H1 (cell line): ENCODE measurements around the gene PTPRCAP. TPM values are rescaled to one million over a fixed set of nuclear protein-coding genes. Genes with fewer than 3 reads are reported as not detected.

Experiments
- JUND ChIP-seq: IDR thresholded peaks from 2 replicates; pipeline ENCODE4 v1.6.1; 2011; ENCODE audit warnings: mild to moderate bottlenecking, improper control_type of control experiment, low read length
- MAFK ChIP-seq: IDR thresholded peaks from 2 replicates; pipeline ENCODE4 v1.6.1; 2012; ENCODE audit warnings: low read depth, mild to moderate bottlenecking, improper control_type of control experiment, low read length
- POLR2AphosphoS5 ChIP-seq: IDR thresholded peaks from 2 replicates; pipeline ENCODE4 v1.6.1; 2011; ENCODE audit warnings: low read depth, low read length
- POU5F1 ChIP-seq: IDR thresholded peaks from 2 replicates; pipeline ENCODE4 v1.6.1; 2011; ENCODE audit warnings: low read depth, mild to moderate bottlenecking, low read length, moderate library complexity
- RBBP5 ChIP-seq: IDR thresholded peaks from 2 replicates; pipeline ENCODE4 v1.7.1; 2012; ENCODE audit warnings: low read depth, mild to moderate bottlenecking, inconsistent platforms, low read length, moderate library complexity, borderline replicate concordance
- RNF2 ChIP-seq: fragments of 200-900, 300-1000 bp; sonication (generic); IDR thresholded peaks from 2 replicates; pipeline ENCODE4 v1.7.1; 2016; ENCODE audit warnings: borderline replicate concordance, low read depth, mild to moderate bottlenecking, antibody characterized with exemption, low read length; ENCODE audit not compliant: poor library complexity, severe bottlenecking; ENCODE audit errors: missing control alignments
- SRF ChIP-seq: IDR thresholded peaks from 2 replicates; pipeline ENCODE4 v1.6.1; 2011; ENCODE audit warnings: mild to moderate bottlenecking, low read depth, low read length, moderate library complexity
- TCF12 ChIP-seq: IDR thresholded peaks from 2 replicates; pipeline ENCODE4 v1.6.1; 2011; ENCODE audit warnings: low read depth, mild to moderate bottlenecking, low read length
- polyA plus RNA-seq, 7 experiments: library from polyadenylated mRNA; depleted of rRNA in 3 of 7; stranded (reverse) in 5 of 7; unstranded in 2 of 7; fragments of >200 nt in 5 of 7; fragments of 200-250 nt in 2 of 7; gene quantifications; 1 replicate in 5 of 7; 2 replicates in 1 of 7; 4 replicates in 1 of 7; pipeline versions ENCODE4 v1.2.1 to v1.2.3, GENCODE V29; 2011 to 2013; ENCODE audit warnings: missing spikeins in 2 of 7, mixed read lengths in 2 of 7
- total RNA-seq: library from RNA; stranded (reverse); fragmentation: NEBNext Ultra II Directional; extraction: Animal tissue kit (Norgen Biotek cat#: 25700); gene quantifications from 2 replicates; pipeline ENCODE4 v1.2.1, GENCODE V29; 2021
- TF ChIP-seq, protein P1 (sequence below), 3 experiments: IDR thresholded peaks; 1 replicate in 2 of 3; 2 replicates in 1 of 3; pipeline versions ENCODE4 v1.5.1 to v1.6.1; 2011; ENCODE audit warnings: low read length in 3 of 3, mild to moderate bottlenecking in 3 of 3, inconsistent platforms in 2 of 3, low read depth in 1 of 3, moderate library complexity in 1 of 3; ENCODE audit not compliant: insufficient read depth in 1 of 3; ENCODE audit errors: control extremely low read depth in 1 of 3
- TF ChIP-seq, protein P2 (sequence below): IDR thresholded peaks from 2 replicates; pipeline ENCODE4 v1.6.1; 2012; ENCODE audit warnings: inconsistent platforms
- TF ChIP-seq, protein P3 (sequence below): IDR thresholded peaks from 2 replicates; pipeline ENCODE4 v1.6.1; 2011; ENCODE audit warnings: low read length, improper control_type of control experiment

PTPRCAP gene
- total and polyA plus RNA-seq, 2 of the 8 experiments (the other 6 are each of a cell fraction or from before 2014, with no cell fraction given), result 0.78 to 6.7 TPM

DNA sequence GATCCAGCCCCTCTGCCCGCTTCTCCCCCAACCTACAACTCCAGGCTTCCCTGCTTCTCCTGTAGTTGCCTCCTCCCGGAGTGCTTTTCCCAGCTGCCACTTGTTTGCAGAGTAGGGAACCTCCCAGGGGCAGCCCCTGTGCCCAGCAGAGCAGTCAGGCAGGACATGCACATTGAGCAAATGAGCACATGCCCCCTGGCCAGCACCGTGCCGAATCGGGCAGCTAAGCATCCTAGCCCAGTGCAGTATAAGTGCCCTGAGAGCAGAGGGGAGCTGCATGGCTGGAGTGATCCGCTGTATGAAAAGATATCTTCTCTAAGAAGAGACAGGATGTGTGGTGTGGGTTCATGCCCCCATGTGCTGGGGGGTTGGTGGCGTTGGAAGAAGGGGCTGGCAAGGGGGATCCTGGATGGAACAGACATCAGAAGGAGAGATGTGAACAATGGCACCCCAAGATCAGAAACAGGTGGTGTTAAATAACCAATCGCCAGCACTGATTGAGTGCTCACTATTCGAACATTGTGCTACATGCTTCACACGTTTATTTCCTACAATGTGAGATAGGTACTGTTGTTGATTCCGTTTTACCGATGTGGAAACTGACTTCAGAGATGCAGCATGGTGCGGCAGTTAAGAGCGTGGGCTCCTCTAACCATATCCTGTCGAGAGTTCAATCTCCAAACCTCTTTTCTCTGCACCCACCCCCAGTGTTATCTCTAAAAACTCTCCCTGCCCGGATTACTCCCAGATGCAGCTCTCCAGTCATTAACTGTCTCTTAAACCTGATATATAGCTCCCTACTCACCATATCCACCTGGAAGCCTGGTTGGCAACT lies 46.6 kb upstream of the PTPRCAP start (continued):
- TF ChIP-seq, protein P1, sequence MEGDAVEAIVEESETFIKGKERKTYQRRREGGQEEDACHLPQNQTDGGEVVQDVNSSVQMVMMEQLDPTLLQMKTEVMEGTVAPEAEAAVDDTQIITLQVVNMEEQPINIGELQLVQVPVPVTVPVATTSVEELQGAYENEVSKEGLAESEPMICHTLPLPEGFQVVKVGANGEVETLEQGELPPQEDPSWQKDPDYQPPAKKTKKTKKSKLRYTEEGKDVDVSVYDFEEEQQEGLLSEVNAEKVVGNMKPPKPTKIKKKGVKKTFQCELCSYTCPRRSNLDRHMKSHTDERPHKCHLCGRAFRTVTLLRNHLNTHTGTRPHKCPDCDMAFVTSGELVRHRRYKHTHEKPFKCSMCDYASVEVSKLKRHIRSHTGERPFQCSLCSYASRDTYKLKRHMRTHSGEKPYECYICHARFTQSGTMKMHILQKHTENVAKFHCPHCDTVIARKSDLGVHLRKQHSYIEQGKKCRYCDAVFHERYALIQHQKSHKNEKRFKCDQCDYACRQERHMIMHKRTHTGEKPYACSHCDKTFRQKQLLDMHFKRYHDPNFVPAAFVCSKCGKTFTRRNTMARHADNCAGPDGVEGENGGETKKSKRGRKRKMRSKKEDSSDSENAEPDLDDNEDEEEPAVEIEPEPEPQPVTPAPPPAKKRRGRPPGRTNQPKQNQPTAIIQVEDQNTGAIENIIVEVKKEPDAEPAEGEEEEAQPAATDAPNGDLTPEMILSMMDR (IDR thresholded peaks at IDR 0.05; ENCODE audit: control extremely low read depth in 1 of 3, insufficient read depth in 1 of 3, low read depth in 1 of 3, low read length in 3 of 3), result no peak
- TF ChIP-seq RNF2 (no peak), TCF12 (no peak), POLR2AphosphoS5 (no peak), POU5F1 (no peak), SRF (no peak), RBBP5 (no peak), MAFK (no peak), JUND (no peak)
- TF ChIP-seq, protein P2, sequence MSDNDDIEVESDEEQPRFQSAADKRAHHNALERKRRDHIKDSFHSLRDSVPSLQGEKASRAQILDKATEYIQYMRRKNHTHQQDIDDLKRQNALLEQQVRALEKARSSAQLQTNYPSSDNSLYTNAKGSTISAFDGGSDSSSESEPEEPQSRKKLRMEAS, result no peak
- TF ChIP-seq, protein P3, sequence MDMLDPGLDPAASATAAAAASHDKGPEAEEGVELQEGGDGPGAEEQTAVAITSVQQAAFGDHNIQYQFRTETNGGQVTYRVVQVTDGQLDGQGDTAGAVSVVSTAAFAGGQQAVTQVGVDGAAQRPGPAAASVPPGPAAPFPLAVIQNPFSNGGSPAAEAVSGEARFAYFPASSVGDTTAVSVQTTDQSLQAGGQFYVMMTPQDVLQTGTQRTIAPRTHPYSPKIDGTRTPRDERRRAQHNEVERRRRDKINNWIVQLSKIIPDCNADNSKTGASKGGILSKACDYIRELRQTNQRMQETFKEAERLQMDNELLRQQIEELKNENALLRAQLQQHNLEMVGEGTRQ, result no peak
